ENCODE data around the gene YLPM1. TPM values are rescaled to one million over a fixed set of nuclear protein-coding genes. Genes with fewer than 3 reads are reported as not detected.

YLPM1 gene
- total and polyA plus RNA-seq, 2 donors = 23.0 to 153 TPM

GRCh38 chr14:74881431-74882102, 118.5 kb downstream of the YLPM1 start, which contains the start of gene DLST:
TSS of gene DLST (plus strand) at chr14:74881916. CDS start at chr14:74881954, 38 bp downstream.
- DNase-seq (ENCODE audit: extremely low spot score) = peak; percentile 39
- under 1% methylated on average over 53 of the region's 53 CpGs for WGBS
- H3K36me3 ChIP-seq (ENCODE audit: insufficient read depth) = no peaks in the 10 kb centered on the region
- peaks cover 2% of the 10 kb centered on the region for H3K4me1 ChIP-seq (ENCODE audit: insufficient read depth)
- H3K4me3 ChIP-seq (ENCODE audit: low read depth, low read length) = peak within 1 kb of the TSS; percentile 81
- peak within 1 kb of the TSS; percentile 99 for H3K27ac ChIP-seq (ENCODE audit: low read depth)

- peaks cover 2% of the 10 kb centered on the region for H3K4me1 ChIP-seq (ENCODE audit: insufficient read depth)
- peak overlapping the region; percentile 81 for H3K4me3 ChIP-seq (ENCODE audit: low read depth, low read length)
- WGBS = 1% methylated on average over 49 of the region's 49 CpGs
- no peaks in the 10 kb centered on the region for H3K36me3 ChIP-seq (ENCODE audit: insufficient read depth)
- H3K27ac ChIP-seq (ENCODE audit: low read depth) = peak overlapping the region; percentile 99
- no peak for DNase-seq (ENCODE audit: extremely low spot score)
These were observed 119.2 kb downstream of the YLPM1 start for GRCh38 chr14:74882103-74882920.

Other genes with a start within 250 kb of the YLPM1 start
- gene LTBP2, start 151.1 kb upstream of the YLPM1 start, total RNA-seq = 26.7 TPM
- 6.8 TPM for gene LTBP2, start 151.1 kb upstream of the YLPM1 start, polyA plus RNA-seq
- 20.4 TPM for gene AREL1, start 50.2 kb upstream of the YLPM1 start, total RNA-seq
- gene AREL1, start 50.2 kb upstream of the YLPM1 start, polyA plus RNA-seq = 9.2 TPM
- 38.0 TPM for gene FCF1, start 50.2 kb upstream of the YLPM1 start, total RNA-seq
- 38.3 TPM for gene FCF1, start 50.2 kb upstream of the YLPM1 start, polyA plus RNA-seq
- gene PROX2, start 112.8 kb downstream of the YLPM1 start, total RNA-seq = not detected
- not detected for gene PROX2, start 112.8 kb downstream of the YLPM1 start, polyA plus RNA-seq
- gene DLST, start 118.6 kb downstream of the YLPM1 start, total RNA-seq = 50.2 TPM
- 96.3 TPM for gene DLST, start 118.6 kb downstream of the YLPM1 start, polyA plus RNA-seq
- gene RPS6KL1, start 159.9 kb downstream of the YLPM1 start, total RNA-seq = 2.4 TPM
- gene RPS6KL1, start 159.9 kb downstream of the YLPM1 start, polyA plus RNA-seq = 3.7 TPM
- 7.3 TPM for gene PGF, start 192.3 kb downstream of the YLPM1 start, total RNA-seq
- gene PGF, start 192.3 kb downstream of the YLPM1 start, polyA plus RNA-seq = 18.7 TPM
- gene EIF2B2, start 239.6 kb downstream of the YLPM1 start, total RNA-seq = 16.0 TPM
- 44.8 TPM for gene EIF2B2, start 239.6 kb downstream of the YLPM1 start, polyA plus RNA-seq

Measured in urinary bladder (tissue), 4 donors.